SK-N-MC (cell line): ENCODE measurements around the gene CTU1.

ENCODE experiments used
- DNase-seq: peaks from one replicate; pipeline ENCODE4 v3.0.0-alpha.2; 2011; ENCODE audit warnings: low read depth, low spot score
- H3K27ac ChIP-seq: fragments of 200-600 bp; sonication (generic); 2 replicates; pipeline ENCODE4 v1.5.1; 2016; ENCODE audit warnings: mixed run types
- H3K36me3 ChIP-seq: fragments of 200-600 bp; sonication (generic); 2 replicates; pipeline ENCODE4 v1.6.1; 2017; ENCODE audit warnings: antibody characterized with exemption, low read length, mixed read lengths; ENCODE audit not compliant: insufficient read depth
- H3K4me3 ChIP-seq: fragments of 200-600 bp; sonication (generic); 2 replicates; pipeline ENCODE4 v1.5.1; 2016
- H3K9ac ChIP-seq: fragments of 200-600 bp; sonication (generic); 2 replicates; pipeline ENCODE4 v1.8.0; 2017; ENCODE audit warnings: mixed run types, mixed read lengths; ENCODE audit not compliant: insufficient read length
- H3K9me3 ChIP-seq: fragments of 200-600 bp; sonication (generic); 2 replicates; pipeline ENCODE4 v1.6.1; 2017; ENCODE audit warnings: low read depth, mild to moderate bottlenecking, antibody characterized with exemption, low read length, moderate library complexity, mixed read lengths
- EZH2 ChIP-seq: fragments of 200-600 bp; sonication (generic); IDR thresholded peaks from one replicate; pipeline ENCODE4 v1.6.1; 2017; ENCODE audit warnings: antibody characterized with exemption
- FOXP2 ChIP-seq: optimal IDR thresholded peaks from 2 replicates; pipeline ENCODE3; 2011; ENCODE audit warnings: mild to moderate bottlenecking, moderate library complexity; ENCODE audit not compliant: insufficient read depth; ENCODE audit errors: extremely low read length, control extremely low read depth
- POLR2AphosphoS5 ChIP-seq: IDR thresholded peaks from 2 replicates; pipeline ENCODE4 v1.6.1; 2012; ENCODE audit warnings: mild to moderate bottlenecking, low read depth, low read length, borderline replicate concordance

CTU1 gene

GRCh38 chr19:51086153-51086850, 21.9 kb downstream of the CTU1 start:
- Histone ChIP-seq H3K4me3 (no peak overlapping the region), H3K9ac (no peak overlapping the region), H3K9me3 (no peaks in the 10 kb centered on the region), H3K36me3 (no peaks in the 10 kb centered on the region), H3K27ac (no peak overlapping the region)
- TF ChIP-seq EZH2 = no peak
- no peak for TF ChIP-seq FOXP2
- no peak for TF ChIP-seq POLR2AphosphoS5
- DNase-seq = no peak

GRCh38 chr19:51084505-51084904, 23.7 kb downstream of the CTU1 start:
- TF ChIP-seq FOXP2 (no peak), EZH2 (no peak), POLR2AphosphoS5 (no peak)
- no peak overlapping the region for H3K4me3 ChIP-seq
- DNase-seq = no peak
- no peaks in the 10 kb centered on the region for H3K9me3 ChIP-seq
- H3K36me3 ChIP-seq = no peaks in the 10 kb centered on the region
- H3K27ac ChIP-seq = no peak overlapping the region
- no peak overlapping the region for H3K9ac ChIP-seq

GRCh38 chr19:51083783-51084182, 24.4 kb downstream of the CTU1 start:
- Histone ChIP-seq H3K4me3 (no peak overlapping the region), H3K9me3 (no peaks in the 10 kb centered on the region), H3K9ac (no peak overlapping the region), H3K36me3 (no peaks in the 10 kb centered on the region), H3K27ac (no peak overlapping the region)
- TF ChIP-seq POLR2AphosphoS5 (no peak), FOXP2 (no peak), EZH2 (no peak)
- no peak for DNase-seq

- TF ChIP-seq EZH2 (no peak), POLR2AphosphoS5 (no peak), FOXP2 (no peak)
- no peak overlapping the region for H3K4me3 ChIP-seq
- H3K27ac ChIP-seq = no peak overlapping the region
- H3K9me3 ChIP-seq = no peaks in the 10 kb centered on the region
- no peak overlapping the region for H3K9ac ChIP-seq
- H3K36me3 ChIP-seq = no peaks in the 10 kb centered on the region
- DNase-seq = no peak
These were observed 25.0 kb downstream of the CTU1 start for GRCh38 chr19:51083181-51083580.

GRCh38 chr19:51082611-51083010, 25.6 kb downstream of the CTU1 start, which contains the start of gene KLK14:
TSS of gene KLK14 (minus strand) at chr19:51082887. CDS start at chr19:51082614, 273 bp downstream.
- TF ChIP-seq EZH2 = no peak
- no peak for TF ChIP-seq FOXP2
- no peak for TF ChIP-seq POLR2AphosphoS5
- no peak within 1 kb of the TSS for H3K4me3 ChIP-seq
- H3K9me3 ChIP-seq = no peaks in the 10 kb centered on the region
- no peaks in the 10 kb centered on the region for H3K36me3 ChIP-seq
- no peak within 1 kb of the TSS for H3K9ac ChIP-seq
- H3K27ac ChIP-seq = no peak within 1 kb of the TSS
- no peak for DNase-seq

GRCh38 chr19:51081476-51081875, 26.7 kb downstream of the CTU1 start:
- no peak overlapping the region for H3K9ac ChIP-seq
- TF ChIP-seq FOXP2 (no peak), EZH2 (no peak), POLR2AphosphoS5 (no peak)
- no peaks in the 10 kb centered on the region for H3K9me3 ChIP-seq
- no peaks in the 10 kb centered on the region for H3K36me3 ChIP-seq
- no peak overlapping the region for H3K4me3 ChIP-seq
- DNase-seq = no peak
- no peak overlapping the region for H3K27ac ChIP-seq

GRCh38 chr19:51079481-51080110, 28.6 kb downstream of the CTU1 start:
- Histone ChIP-seq H3K9me3 (no peaks in the 10 kb centered on the region), H3K4me3 (no peak overlapping the region), H3K9ac (no peak overlapping the region), H3K27ac (no peak overlapping the region), H3K36me3 (no peaks in the 10 kb centered on the region)
- no peak for TF ChIP-seq POLR2AphosphoS5
- no peak for TF ChIP-seq FOXP2
- TF ChIP-seq EZH2 = no peak
- no peak for DNase-seq

- no peak for TF ChIP-seq FOXP2
- no peak for TF ChIP-seq POLR2AphosphoS5
- TF ChIP-seq EZH2 = no peak
- Histone ChIP-seq H3K36me3 (no peaks in the 10 kb centered on the region), H3K4me3 (no peak overlapping the region), H3K9ac (no peak overlapping the region), H3K27ac (no peak overlapping the region), H3K9me3 (no peaks in the 10 kb centered on the region)
- no peak for DNase-seq
These were observed 29.5 kb downstream of the CTU1 start for GRCh38 chr19:51078731-51079130.
